Stomach smooth muscle (tissue), 2 donors: ENCODE measurements around the gene KCNAB1.

Experiments
- H3K27ac ChIP-seq: one replicate; pipeline ENCODE4 v1.7.0; 2013; ENCODE audit warnings: mild to moderate bottlenecking, low read length, inconsistent platforms
- H3K27me3 ChIP-seq, 2 donors: one replicate each; pipeline ENCODE4 v1.7.0; 2013; ENCODE audit warnings: low read length in 2 of 2; ENCODE audit not compliant: insufficient read depth in 2 of 2, control insufficient read depth in 1 of 2
- H3K36me3 ChIP-seq, 2 donors: one replicate each; pipeline ENCODE4 v1.7.0; 2013; ENCODE audit warnings: low read length in 2 of 2; ENCODE audit not compliant: control insufficient read depth in 2 of 2, insufficient read depth in 2 of 2
- H3K4me1 ChIP-seq: one replicate; pipeline ENCODE4 v1.7.0; 2013; ENCODE audit warnings: low read length; ENCODE audit not compliant: control insufficient read depth, insufficient read depth
- H3K4me3 ChIP-seq, 2 donors: one replicate each; pipeline ENCODE4 v1.7.0; 2013; ENCODE audit warnings: low read length in 2 of 2
- H3K9ac ChIP-seq, 2 donors: one replicate each; pipeline ENCODE4 v1.7.0; 2013; ENCODE audit warnings: low read length in 2 of 2, mild to moderate bottlenecking in 1 of 2
- H3K9me3 ChIP-seq, 2 donors: one replicate each; pipeline ENCODE4 v1.7.0; 2013; ENCODE audit warnings: low read length in 2 of 2; ENCODE audit not compliant: control insufficient read depth in 2 of 2
- donor health status: healthy.
- donor health status: Pancreatic carcinoma.

Gene KCNAB1

GRCh38 chr3:156425651-156426050 is 305.3 kb downstream of the KCNAB1 start:
- Histone ChIP-seq H3K27ac (no peak overlapping the region), H3K27me3 (no peaks in the 10 kb centered on the region), H3K4me3 (no peak overlapping the region), H3K36me3 (no peaks in the 10 kb centered on the region), H3K9ac (no peak overlapping the region), H3K9me3 (no peaks in the 10 kb centered on the region), H3K4me1 (peaks cover 11% of the 10 kb centered on the region)

GRCh38 chr3:156429125-156429524 is 308.7 kb downstream of the KCNAB1 start:
- no peaks in the 10 kb centered on the region for H3K36me3 ChIP-seq
- no peak overlapping the region for H3K4me3 ChIP-seq
- H3K27ac ChIP-seq, result no peak overlapping the region
- H3K4me1 ChIP-seq, result peaks cover 11% of the 10 kb centered on the region
- H3K9me3 ChIP-seq, result no peaks in the 10 kb centered on the region
- no peak overlapping the region for H3K9ac ChIP-seq
- no peaks in the 10 kb centered on the region for H3K27me3 ChIP-seq

- Histone ChIP-seq H3K9ac (no peak overlapping the region), H3K4me3 (no peak overlapping the region), H3K9me3 (no peaks in the 10 kb centered on the region), H3K36me3 (no peaks in the 10 kb centered on the region), H3K27me3 (no peaks in the 10 kb centered on the region), H3K4me1 (peaks cover 11% of the 10 kb centered on the region), H3K27ac (no peak overlapping the region)
These were observed 311.2 kb downstream of the KCNAB1 start for GRCh38 chr3:156431334-156432124.

- Histone ChIP-seq H3K4me3 (no peak overlapping the region), H3K4me1 (peaks cover 11% of the 10 kb centered on the region), H3K36me3 (no peaks in the 10 kb centered on the region), H3K9me3 (no peaks in the 10 kb centered on the region), H3K27me3 (no peaks in the 10 kb centered on the region), H3K9ac (no peak overlapping the region), H3K27ac (no peak overlapping the region)
These were observed 312.2 kb downstream of the KCNAB1 start for GRCh38 chr3:156432563-156432962.

- Histone ChIP-seq H3K27ac (no peak overlapping the region), H3K36me3 (no peaks in the 10 kb centered on the region), H3K4me3 (no peak overlapping the region), H3K9me3 (no peaks in the 10 kb centered on the region), H3K9ac (no peak overlapping the region), H3K4me1 (peaks cover 11% of the 10 kb centered on the region), H3K27me3 (no peaks in the 10 kb centered on the region)
These were observed 312.8 kb downstream of the KCNAB1 start for GRCh38 chr3:156433138-156433537.

- Histone ChIP-seq H3K27me3 (no peaks in the 10 kb centered on the region), H3K9me3 (no peaks in the 10 kb centered on the region), H3K36me3 (no peaks in the 10 kb centered on the region), H3K9ac (no peak overlapping the region), H3K4me3 (no peak overlapping the region), H3K4me1 (peaks cover 9% of the 10 kb centered on the region), H3K27ac (no peak overlapping the region)
These were observed 313.5 kb downstream of the KCNAB1 start for GRCh38 chr3:156433910-156434309.

- H3K36me3 ChIP-seq, result no peaks in the 10 kb centered on the region
- H3K27me3 ChIP-seq, result no peaks in the 10 kb centered on the region
- no peak overlapping the region for H3K27ac ChIP-seq
- no peaks in the 10 kb centered on the region for H3K9me3 ChIP-seq
- H3K9ac ChIP-seq, result no peak overlapping the region
- no peak overlapping the region for H3K4me3 ChIP-seq
- H3K4me1 ChIP-seq, result peaks cover 5% of the 10 kb centered on the region
These were observed 314.5 kb downstream of the KCNAB1 start for GRCh38 chr3:156434921-156435320.

- H3K36me3 ChIP-seq, result no peaks in the 10 kb centered on the region
- no peak overlapping the region for H3K4me3 ChIP-seq
- peak overlapping the region; percentile 90 for H3K27ac ChIP-seq
- no peaks in the 10 kb centered on the region for H3K9me3 ChIP-seq
- H3K4me1 ChIP-seq, result peaks cover 21% of the 10 kb centered on the region
- H3K9ac ChIP-seq, result no peak overlapping the region
- H3K27me3 ChIP-seq, result no peaks in the 10 kb centered on the region
These were observed 322.7 kb downstream of the KCNAB1 start for GRCh38 chr3:156443079-156443478.

- Histone ChIP-seq H3K9ac (no peak overlapping the region), H3K9me3 (no peaks in the 10 kb centered on the region), H3K4me3 (no peak overlapping the region), H3K4me1 (peaks cover 21% of the 10 kb centered on the region), H3K27ac (peak overlapping the region; percentile 90), H3K36me3 (no peaks in the 10 kb centered on the region), H3K27me3 (no peaks in the 10 kb centered on the region)
These were observed 325.0 kb downstream of the KCNAB1 start for GRCh38 chr3:156445117-156446090.

GRCh38 chr3:156448300-156448699 is 327.9 kb downstream of the KCNAB1 start:
- no peaks in the 10 kb centered on the region for H3K27me3 ChIP-seq

More at GRCh38 chr3:156448300-156448699, 327.9 kb downstream of the KCNAB1 start:
- Histone ChIP-seq H3K4me3 (no peak overlapping the region), H3K27ac (no peak overlapping the region), H3K36me3 (no peaks in the 10 kb centered on the region), H3K9me3 (no peaks in the 10 kb centered on the region), H3K4me1 (peaks cover 19% of the 10 kb centered on the region), H3K9ac (no peak overlapping the region)
